ENCODE data around the gene BRMS1. TPM values are rescaled to one million over a fixed set of nuclear protein-coding genes. Genes with fewer than 3 reads are reported as not detected.

BRMS1 gene
- total RNA-seq, 4 donors from 2014 or later: 45.7 to 60.3 (median 57.3) TPM

GRCh38 chr11:66293777-66294625, 50.9 kb downstream of the BRMS1 start:
- no peaks in the 10 kb centered on the region for H3K9me3 ChIP-seq
- no peaks in the 10 kb centered on the region for H3K36me3 ChIP-seq
- H3K4me1 ChIP-seq: peaks cover 19% of the 10 kb centered on the region
- no peak overlapping the region for H3K27ac ChIP-seq
- no peak overlapping the region for H3K4me3 ChIP-seq
- H3K27me3 ChIP-seq: peaks cover 55% of the 10 kb centered on the region
- DNase-seq (ENCODE audit: low spot score in 2 of 2): no peak
- no peak for TF ChIP-seq POLR2AphosphoS5 (IDR thresholded peaks at IDR 0.05)
- no peak for TF ChIP-seq POLR2A (IDR thresholded peaks at IDR 0.05)
- no peak for TF ChIP-seq CTCF (IDR thresholded peaks at IDR 0.05)
- TF ChIP-seq EP300 (IDR thresholded peaks at IDR 0.05): no peak
- WGBS: 84% methylated on average over 9 of the region's 30 CpGs

GRCh38 chr11:66293352-66293751, 51.6 kb downstream of the BRMS1 start:
- WGBS: 70% methylated on average over 4 of the region's 4 CpGs
- H3K27me3 ChIP-seq: peaks cover 55% of the 10 kb centered on the region
- H3K27ac ChIP-seq: no peak overlapping the region
- no peak for TF ChIP-seq POLR2A (IDR thresholded peaks at IDR 0.05)
- peaks cover 21% of the 10 kb centered on the region for H3K4me1 ChIP-seq
- no peak for DNase-seq (ENCODE audit: low spot score in 2 of 2)
- H3K4me3 ChIP-seq: no peak overlapping the region
- no peaks in the 10 kb centered on the region for H3K9me3 ChIP-seq
- H3K36me3 ChIP-seq: no peaks in the 10 kb centered on the region

- peak in 1 of 2 donors; percentile 61 for DNase-seq (ENCODE audit: low spot score in 2 of 2)
- Histone ChIP-seq H3K9me3 (no peaks in the 10 kb centered on the region), H3K27ac (no peak overlapping the region), H3K36me3 (no peaks in the 10 kb centered on the region), H3K27me3 (peaks cover 55% of the 10 kb centered on the region), H3K4me3 (peak overlapping the region; percentile 51), H3K4me1 (peaks cover 27% of the 10 kb centered on the region)
- 52% methylated on average over 16 of the region's 17 CpGs for WGBS
- TF ChIP-seq EP300 (IDR thresholded peaks at IDR 0.05) (no peak), POLR2AphosphoS5 (IDR thresholded peaks at IDR 0.05) (no peak), POLR2A (IDR thresholded peaks at IDR 0.05) (no peak), CTCF (IDR thresholded peaks at IDR 0.05) (no peak)
Measured at GRCh38 chr11:66292543-66293332, 52.2 kb downstream of the BRMS1 start.

GRCh38 chr11:66291706-66292542, 53.0 kb downstream of the BRMS1 start, which contains the start of gene TMEM151A:
Gene TMEM151A (plus strand): TSS chr11:66291894. CDS start chr11:66292014, 120 bp downstream.
- Histone ChIP-seq H3K36me3 (no peaks in the 10 kb centered on the region), H3K9me3 (no peaks in the 10 kb centered on the region), H3K4me3 (peak within 1 kb of the TSS; percentile 51), H3K27me3 (peaks cover 55% of the 10 kb centered on the region), H3K27ac (no peak within 1 kb of the TSS), H3K4me1 (peaks cover 34% of the 10 kb centered on the region)
- 5% methylated on average over 4 of the region's 95 CpGs for WGBS
- TF ChIP-seq POLR2AphosphoS5 (IDR thresholded peaks at IDR 0.05) (no peak), POLR2A (IDR thresholded peaks at IDR 0.05) (no peak), CTCF (IDR thresholded peaks at IDR 0.05) (no peak), EP300 (IDR thresholded peaks at IDR 0.05) (no peak)
- peak in 1 of 2 donors; percentile 60 for DNase-seq (ENCODE audit: low spot score in 2 of 2)

- 30% methylated on average over 3 of the region's 16 CpGs for WGBS
- H3K4me3 ChIP-seq: peak overlapping the region; percentile 51
- H3K27me3 ChIP-seq: peaks cover 54% of the 10 kb centered on the region
Measured at GRCh38 chr11:66291303-66291705, 53.6 kb downstream of the BRMS1 start.

More at GRCh38 chr11:66291303-66291705, 53.6 kb downstream of the BRMS1 start:
- H3K4me1 ChIP-seq: peaks cover 34% of the 10 kb centered on the region
- TF ChIP-seq POLR2A (IDR thresholded peaks at IDR 0.05) (no peak), POLR2AphosphoS5 (IDR thresholded peaks at IDR 0.05) (no peak), EP300 (IDR thresholded peaks at IDR 0.05) (no peak), CTCF (IDR thresholded peaks at IDR 0.05) (no peak)
- DNase-seq (ENCODE audit: low spot score in 2 of 2): peak in 1 of 2 donors; percentile 64
- H3K9me3 ChIP-seq: no peaks in the 10 kb centered on the region
- no peaks in the 10 kb centered on the region for H3K36me3 ChIP-seq
- no peak overlapping the region for H3K27ac ChIP-seq
